GM19239 (cell line): Measurements from ENCODE around the gene NOL3.

Experiments
- DNase-seq: peaks from one replicate; pipeline ENCODE4 v3.0.0; 2011; ENCODE audit warnings: low spot score; ENCODE audit not compliant: insufficient read length
- FAIRE-seq: peaks from 2 replicates; lab custom pipeline; 2011; peaks lifted over from hg19 to GRCh38; lab: Jason Lieb, UNC

The NOL3 gene

DNA sequence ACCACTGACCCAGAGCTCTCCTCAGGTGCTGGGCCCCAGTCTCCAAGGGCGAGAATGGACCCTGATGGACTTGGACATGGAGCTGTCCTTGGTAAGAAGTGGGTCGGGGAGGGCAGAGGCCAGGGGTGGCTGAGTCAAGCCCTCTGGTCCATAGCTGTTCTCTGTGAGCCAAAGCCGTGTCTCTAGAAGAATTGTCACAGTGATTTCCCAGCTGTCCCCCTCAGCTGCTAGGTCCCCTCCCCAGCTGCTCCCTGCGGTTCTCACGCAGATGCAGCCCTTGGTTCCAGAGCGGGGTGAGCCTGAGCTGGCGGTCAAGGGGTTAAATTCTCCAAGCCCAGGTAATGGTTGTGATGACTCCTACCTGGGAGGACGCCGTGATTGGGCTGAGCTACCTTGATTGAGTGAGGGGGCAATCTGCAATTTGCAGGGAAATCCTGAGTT, 1.3 kb upstream of the NOL3 start:
- DNase-seq (no peak), FAIRE-seq (no peak)

DNA sequence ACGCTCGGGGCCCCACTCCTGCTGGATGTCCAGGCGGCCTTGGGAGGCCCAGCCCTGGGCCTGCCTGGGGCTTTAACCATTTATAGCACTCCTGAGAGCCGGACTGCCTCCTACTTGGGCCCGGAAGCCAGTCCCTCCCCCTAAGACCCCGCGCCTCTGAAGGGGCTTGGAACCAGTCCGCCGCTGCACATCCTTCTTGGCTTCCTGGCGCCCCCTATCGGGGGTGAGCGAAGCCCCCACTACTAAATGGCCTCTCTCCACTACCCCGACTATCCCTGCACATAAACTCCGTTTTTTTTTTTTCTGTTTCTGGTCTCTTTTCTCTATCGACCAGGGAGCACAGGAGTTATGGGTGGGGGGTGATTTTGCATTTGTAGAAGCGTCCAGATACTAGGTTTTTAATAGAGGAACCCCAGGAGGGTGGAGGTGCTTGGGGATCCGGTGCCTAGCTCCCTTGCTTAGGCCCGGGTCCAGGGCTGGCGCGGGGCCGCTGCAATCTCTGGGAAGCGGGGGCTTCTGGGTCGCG, 633 bp upstream of the NOL3 start:
- FAIRE-seq (no peak), DNase-seq (no peak)

- FAIRE-seq (no peak), DNase-seq (no peak)
Measured at GRCh38 chr16:67170949-67171649, 761 bp downstream of the NOL3 start.

DNA sequence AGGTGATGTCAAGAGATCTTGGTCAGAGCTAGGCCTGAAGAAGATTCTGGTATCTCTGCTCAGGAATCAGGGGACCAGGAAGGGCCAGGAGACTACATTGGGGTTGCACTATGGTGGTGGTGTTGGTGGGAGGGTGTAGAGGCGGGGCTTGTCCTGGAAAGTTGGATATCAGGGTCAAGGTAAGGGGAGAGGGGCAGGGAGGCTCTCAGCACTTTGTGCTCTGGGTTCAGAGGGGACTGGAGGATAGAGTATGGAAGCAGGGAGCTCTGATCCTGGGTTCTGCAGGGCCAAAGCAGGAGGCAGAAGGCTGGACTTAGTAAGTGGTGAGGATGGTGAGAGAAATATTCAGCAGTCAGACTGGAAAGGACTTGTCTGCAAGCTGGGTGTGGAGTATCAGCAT, 3.0 kb downstream of the NOL3 start:
- FAIRE-seq = no peak
- DNase-seq = no peak

- no peak for DNase-seq
- FAIRE-seq = no peak
Measured at GRCh38 chr16:67173808-67174705, 3.7 kb downstream of the NOL3 start.

DNA sequence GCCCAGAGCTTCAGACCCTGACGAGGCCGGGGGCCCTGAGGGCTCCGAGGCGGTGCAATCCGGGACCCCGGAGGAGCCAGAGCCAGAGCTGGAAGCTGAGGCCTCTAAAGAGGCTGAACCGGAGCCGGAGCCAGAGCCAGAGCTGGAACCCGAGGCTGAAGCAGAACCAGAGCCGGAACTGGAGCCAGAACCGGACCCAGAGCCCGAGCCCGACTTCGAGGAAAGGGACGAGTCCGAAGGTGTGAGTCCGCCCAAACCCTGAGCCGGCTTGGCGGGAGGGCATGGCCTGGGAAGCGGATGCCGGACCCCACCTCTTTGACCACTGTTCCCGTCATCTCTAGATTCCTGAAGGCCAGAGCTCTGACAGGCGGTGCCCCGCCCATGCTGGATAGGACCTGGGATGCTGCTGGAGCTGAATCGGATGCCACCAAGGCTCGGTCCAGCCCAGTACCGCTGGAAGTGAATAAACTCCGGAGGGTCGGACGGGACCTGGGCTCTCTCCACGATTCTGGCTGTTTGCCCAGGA, 4.4 kb downstream of the NOL3 start:
- FAIRE-seq = no peak
- DNase-seq = no peak

- DNase-seq (no peak), FAIRE-seq (no peak)
Measured at GRCh38 chr16:67176662-67177061, 6.3 kb downstream of the NOL3 start.

GRCh38 chr16:67177743-67178699, 7.7 kb downstream of the NOL3 start:
- DNase-seq = no peak
- no peak for FAIRE-seq

- no peak for DNase-seq
- FAIRE-seq = no peak
Measured at GRCh38 chr16:67179421-67180080, 9.2 kb downstream of the NOL3 start.

DNA sequence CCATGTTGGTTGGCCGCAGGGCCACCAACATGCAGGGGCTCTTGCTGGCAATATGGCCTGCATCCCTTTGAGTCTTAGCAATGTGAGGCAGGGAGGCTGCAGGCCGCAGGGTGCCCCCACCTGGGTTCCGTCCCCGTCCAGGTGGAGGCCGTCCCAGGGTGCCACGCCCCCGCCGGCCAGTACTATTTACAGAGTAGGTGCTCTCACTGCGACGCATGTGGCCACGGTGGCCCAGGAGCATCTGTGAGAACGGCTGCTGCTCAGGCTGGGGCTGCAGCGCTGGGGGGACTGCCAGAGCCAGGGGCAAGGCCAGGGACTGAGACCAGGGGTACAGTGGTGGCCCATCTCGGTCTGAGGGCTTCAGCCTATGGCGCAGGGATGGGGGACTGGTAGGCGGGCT, 9.8 kb downstream of the NOL3 start:
- FAIRE-seq (no peak), DNase-seq (no peak)

DNA sequence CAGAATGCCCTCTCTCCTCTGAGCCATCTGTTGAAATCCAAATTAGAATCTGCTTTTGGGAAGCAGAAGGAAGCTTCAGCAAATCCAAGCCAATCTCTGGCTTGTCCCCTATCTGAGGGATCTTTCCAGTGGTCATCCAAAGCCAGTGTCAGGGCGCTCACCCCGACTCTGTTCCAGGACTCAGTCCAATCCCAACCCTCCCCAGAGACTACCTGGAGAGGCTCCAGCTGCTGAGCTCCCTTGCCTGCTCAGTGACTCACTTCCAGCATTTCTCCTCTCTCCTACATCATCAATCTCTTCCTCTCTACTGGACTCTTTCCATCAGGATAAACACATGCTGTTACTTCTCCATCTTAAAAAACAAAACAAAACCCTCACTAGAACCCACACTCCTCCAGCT, 11.0 kb downstream of the NOL3 start:
- FAIRE-seq (no peak), DNase-seq (no peak)

- DNase-seq (no peak), FAIRE-seq (no peak)
Measured at GRCh38 chr16:67182288-67182687, 11.9 kb downstream of the NOL3 start.

GRCh38 chr16:67183284-67183626, 12.9 kb downstream of the NOL3 start:
- DNase-seq = no peak

GRCh38 chr16:67183627-67184452, 13.5 kb downstream of the NOL3 start, which contains the start of gene MATCAP1:
Gene MATCAP1 (minus strand): TSS chr16:67183963. CDS start chr16:67180610, 3,353 bp downstream.
- peak; percentile 100 for FAIRE-seq
- DNase-seq = peak; percentile 100

More at GRCh38 chr16:67183284-67183626, 12.9 kb downstream of the NOL3 start:
- no peak for FAIRE-seq

DNA sequence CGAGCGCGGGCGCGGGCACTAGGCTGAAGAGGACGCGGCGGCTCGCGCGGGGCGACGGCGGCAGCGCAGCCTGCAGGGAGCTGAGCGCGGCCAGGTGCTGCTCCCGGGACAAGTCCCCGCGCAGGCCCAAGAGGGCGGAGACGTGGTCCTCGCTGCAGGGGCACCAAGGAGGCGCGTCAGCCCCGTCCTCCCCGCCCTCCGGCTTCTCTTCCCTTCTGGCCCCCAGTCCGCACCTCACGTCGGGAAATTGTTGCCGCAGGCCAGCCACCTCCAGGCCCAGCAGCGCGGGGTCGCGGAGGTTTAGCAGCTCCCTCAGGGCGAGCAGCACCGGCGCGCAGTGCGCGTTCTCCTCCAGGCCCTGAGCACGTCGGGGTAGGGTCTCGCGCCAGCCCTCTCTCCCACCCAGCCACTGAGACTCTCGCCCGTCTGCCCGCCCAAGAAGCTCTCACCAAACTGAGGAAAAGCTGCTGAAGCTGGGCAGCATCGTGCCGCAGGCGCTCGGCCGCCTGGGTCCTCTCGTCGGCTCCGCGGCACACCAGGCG, 14.2 kb downstream of the NOL3 start:
- DNase-seq (no peak), FAIRE-seq (peak; percentile 23)

DNA sequence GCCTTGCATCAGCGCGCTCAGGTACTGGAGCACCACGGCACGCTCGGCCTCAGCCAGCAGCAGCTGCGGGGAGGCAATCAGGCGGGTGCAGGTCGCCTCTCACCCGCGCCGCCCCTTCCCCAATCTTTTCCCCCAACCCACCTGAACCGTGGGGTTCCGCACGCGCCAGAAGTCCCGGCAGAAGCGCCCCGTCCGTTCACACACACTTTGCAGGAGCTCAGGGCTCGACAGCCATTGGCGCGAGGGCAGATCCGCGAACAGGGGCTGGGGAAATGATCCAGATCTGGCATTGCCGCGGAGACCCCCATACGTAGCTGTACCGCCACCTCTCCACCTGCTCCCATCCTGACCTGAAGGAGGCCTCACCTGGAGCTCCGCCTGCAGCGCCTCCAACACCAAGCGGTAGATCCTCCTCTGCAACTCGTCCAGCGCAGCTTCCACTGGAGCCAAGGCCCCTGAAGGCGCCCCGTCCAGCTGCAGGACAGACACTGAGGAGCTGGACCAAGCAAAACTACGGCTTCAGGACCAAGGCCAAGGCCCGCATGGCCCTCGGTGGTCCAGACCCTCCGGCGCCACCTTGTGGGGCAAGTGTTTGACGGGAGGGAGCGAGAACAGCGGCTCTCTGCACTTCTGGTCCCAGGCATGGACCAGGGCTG, 14.8 kb downstream of the NOL3 start:
- FAIRE-seq = peak; percentile 96
- no peak for DNase-seq

DNA sequence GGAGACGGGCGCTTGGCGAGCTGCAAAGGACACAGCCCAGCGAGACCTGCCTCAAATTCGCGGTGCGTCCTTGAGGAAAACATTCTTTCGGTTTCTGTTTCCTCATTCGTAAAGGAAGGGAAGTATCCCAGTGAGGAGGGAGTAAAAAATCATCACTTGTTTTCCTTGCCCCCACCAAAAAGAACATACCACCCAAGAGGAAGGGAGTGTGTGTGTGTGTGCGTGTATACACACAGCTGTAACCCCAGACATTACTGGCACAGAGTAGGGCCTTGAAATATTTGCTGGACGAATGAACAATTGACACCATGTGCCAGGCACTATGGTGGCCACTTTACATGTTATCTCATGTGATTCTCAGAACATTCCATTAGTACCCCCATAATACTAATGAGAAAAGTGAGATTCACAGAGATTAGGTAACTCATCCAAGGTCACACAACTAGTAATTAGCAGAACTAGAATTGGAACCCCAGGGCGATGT, 15.4 kb downstream of the NOL3 start:
- no peak for FAIRE-seq
- DNase-seq = no peak

DNA sequence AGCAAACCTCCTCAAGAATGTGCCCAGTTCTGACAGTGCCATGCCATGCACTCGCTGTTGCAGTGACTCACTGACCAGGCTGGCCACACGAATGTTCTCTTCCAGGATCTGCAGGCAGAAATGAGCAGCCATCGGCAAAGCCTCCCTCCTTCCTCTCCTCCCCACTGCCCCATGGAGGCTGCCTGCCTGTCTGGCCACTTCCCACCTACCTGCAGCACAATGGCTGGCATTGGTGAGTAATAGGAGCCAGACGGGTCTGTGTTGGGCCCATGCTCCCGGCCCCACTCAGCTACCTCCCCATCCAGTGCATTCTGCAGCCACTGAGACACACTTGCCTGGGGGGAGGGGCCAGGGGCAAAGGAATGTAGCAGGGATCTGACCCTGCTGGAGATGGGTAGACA, 16.2 kb downstream of the NOL3 start:
- DNase-seq (no peak), FAIRE-seq (no peak)
